Measurements from ENCODE around the gene SORCS2. TPM values are rescaled to one million over a fixed set of nuclear protein-coding genes. Genes with fewer than 3 reads are reported as not detected.

The SORCS2 gene
- total RNA-seq, 1 donor from 2014 or later, result 13.8 TPM

DNA sequence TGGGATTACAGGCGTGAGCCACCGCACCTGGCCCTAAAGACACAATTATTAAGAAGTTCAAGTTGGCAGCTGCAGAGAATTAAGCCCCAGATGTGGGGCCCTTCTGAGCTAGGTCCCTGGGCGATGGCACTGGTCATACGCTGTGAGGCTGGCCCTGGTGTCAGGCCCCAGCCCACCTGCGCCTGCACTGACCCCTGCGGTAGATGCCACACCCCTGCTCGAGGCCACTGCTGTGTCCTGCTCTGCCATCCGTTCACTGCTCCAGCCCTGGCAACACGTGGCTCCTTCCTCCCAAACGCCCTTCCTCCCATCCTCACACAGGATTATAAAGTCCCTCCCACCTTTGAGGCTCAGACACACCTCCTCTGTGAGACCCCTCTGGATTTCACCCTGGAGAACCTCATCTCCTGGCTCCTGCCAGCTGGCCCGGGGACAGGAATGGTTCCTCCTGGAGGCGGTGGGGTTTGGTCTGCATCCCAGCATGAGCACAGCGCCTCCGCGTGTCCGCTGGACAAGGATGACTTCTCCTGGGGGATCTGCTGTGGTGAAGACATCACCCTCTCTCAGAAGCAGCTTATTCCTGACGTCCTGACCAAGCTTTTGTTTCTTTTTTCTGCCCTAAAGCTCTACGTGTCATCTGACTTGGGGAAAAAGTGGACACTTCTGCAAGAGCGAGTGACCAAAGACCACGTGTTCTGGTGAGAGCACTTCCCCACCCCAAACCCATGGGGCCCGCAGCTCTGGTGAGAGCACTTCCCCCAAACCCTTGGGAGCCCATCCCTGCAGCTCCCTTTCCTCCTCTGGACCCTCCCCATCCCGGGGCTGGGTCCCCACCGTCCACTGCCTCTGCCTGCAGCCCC, 461.4 kb downstream of the SORCS2 start:
- H3K9me3 Mint-ChIP-seq (ENCODE audit: unreplicated experiment), result no peaks in the 10 kb centered on the region
- Histone ChIP-seq H3K27ac (ENCODE audit: low read depth, low read length) (no peak overlapping the region), H3K9me3 (ENCODE audit: insufficient read depth, low read depth, low read length) (no peaks in the 10 kb centered on the region), H3K9ac (ENCODE audit: low read length) (no peak overlapping the region), H3K4me3 (ENCODE audit: insufficient read depth, low read depth, low read length) (no peak overlapping the region), H2AFZ (ENCODE audit: low read depth, low read length) (no peak overlapping the region), H3K4me1 (ENCODE audit: insufficient read depth, low read length) (peaks cover 61% of the 10 kb centered on the region), H3K27me3 (ENCODE audit: insufficient read depth, low read length) (no peaks in the 10 kb centered on the region), H3K4me2 (ENCODE audit: low read length) (no peak overlapping the region), H3K79me2 (ENCODE audit: insufficient read depth, low read length) (no peaks in the 10 kb centered on the region), H3K36me3 (ENCODE audit: insufficient read depth, low read length) (no peaks in the 10 kb centered on the region), H4K20me1 (ENCODE audit: insufficient read depth, low read length) (no peaks in the 10 kb centered on the region)
- FAIRE-seq, result no peak
- peaks cover 21% of the 10 kb centered on the region for H3K27me3 Mint-ChIP-seq (ENCODE audit: low read depth, unreplicated experiment)
- H3K27ac Mint-ChIP-seq (ENCODE audit: unreplicated experiment), result no peak overlapping the region
- H3K4me1 Mint-ChIP-seq (ENCODE audit: low read depth, unreplicated experiment), result peaks cover 22% of the 10 kb centered on the region
- no peaks in the 10 kb centered on the region for H3K36me3 Mint-ChIP-seq (ENCODE audit: low read depth, unreplicated experiment)
- DNase-seq (ENCODE audit: low read depth), result no peak
- no peak overlapping the region for H3K4me3 Mint-ChIP-seq (ENCODE audit: unreplicated experiment)
- TF ChIP-seq, protein P1, sequence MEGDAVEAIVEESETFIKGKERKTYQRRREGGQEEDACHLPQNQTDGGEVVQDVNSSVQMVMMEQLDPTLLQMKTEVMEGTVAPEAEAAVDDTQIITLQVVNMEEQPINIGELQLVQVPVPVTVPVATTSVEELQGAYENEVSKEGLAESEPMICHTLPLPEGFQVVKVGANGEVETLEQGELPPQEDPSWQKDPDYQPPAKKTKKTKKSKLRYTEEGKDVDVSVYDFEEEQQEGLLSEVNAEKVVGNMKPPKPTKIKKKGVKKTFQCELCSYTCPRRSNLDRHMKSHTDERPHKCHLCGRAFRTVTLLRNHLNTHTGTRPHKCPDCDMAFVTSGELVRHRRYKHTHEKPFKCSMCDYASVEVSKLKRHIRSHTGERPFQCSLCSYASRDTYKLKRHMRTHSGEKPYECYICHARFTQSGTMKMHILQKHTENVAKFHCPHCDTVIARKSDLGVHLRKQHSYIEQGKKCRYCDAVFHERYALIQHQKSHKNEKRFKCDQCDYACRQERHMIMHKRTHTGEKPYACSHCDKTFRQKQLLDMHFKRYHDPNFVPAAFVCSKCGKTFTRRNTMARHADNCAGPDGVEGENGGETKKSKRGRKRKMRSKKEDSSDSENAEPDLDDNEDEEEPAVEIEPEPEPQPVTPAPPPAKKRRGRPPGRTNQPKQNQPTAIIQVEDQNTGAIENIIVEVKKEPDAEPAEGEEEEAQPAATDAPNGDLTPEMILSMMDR (IDR thresholded peaks at IDR 0.05; ENCODE audit: insufficient read depth, low read depth, low read length), result peak; percentile 17
- no peak for TF ChIP-seq EZH2 (IDR thresholded peaks at IDR 0.05; ENCODE audit: insufficient read depth, low read length)

DNA sequence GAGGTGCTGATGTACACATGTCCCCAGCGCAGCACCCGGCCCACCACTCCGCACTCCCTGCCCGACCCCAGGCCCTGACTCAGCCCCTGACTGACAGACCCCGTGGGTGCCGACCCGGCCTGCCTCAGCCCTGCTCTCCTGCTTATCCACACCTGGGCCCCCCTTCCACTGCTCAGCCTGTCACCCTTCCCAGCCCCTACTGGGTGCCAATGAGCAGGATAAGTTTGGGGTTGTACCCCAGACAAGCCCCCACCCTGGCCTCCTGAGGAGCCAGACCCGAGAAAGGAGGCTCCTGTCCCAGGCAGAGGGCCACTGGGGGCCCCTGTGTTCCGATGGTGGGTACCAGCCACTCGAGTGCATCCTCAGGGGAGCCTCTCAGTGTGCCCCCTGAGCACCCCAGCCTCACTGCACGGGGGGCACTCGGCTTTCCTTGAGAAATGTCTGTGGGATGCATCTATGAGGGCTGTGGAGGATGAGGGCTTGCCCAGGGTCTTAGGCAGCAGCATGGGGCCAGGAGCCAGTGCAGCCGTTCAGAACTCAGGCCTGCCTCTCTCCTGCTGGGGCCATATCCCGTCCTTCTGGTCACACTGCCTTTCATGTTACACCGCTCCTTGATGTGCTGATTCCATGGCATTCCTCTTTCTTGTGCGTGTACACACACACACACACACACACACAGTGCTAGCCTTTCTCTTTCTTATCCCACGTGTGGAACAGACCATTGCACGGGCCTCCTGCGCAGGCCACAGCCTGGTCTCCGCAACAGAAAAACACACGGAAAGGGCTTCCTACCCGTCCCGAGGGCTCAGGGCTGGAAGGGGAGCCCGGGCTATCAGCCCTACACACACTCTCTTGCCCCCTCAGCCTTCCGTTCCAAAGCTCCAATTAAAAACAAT, 462.5 kb downstream of the SORCS2 start:
- Histone ChIP-seq H3K79me2 (ENCODE audit: insufficient read depth, low read length) (no peaks in the 10 kb centered on the region), H2AFZ (ENCODE audit: low read depth, low read length) (no peak overlapping the region), H3K4me1 (ENCODE audit: insufficient read depth, low read length) (peaks cover 52% of the 10 kb centered on the region), H3K36me3 (ENCODE audit: insufficient read depth, low read length) (no peaks in the 10 kb centered on the region), H3K9me3 (ENCODE audit: insufficient read depth, low read depth, low read length) (no peaks in the 10 kb centered on the region), H3K27me3 (ENCODE audit: insufficient read depth, low read length) (no peaks in the 10 kb centered on the region), H4K20me1 (ENCODE audit: insufficient read depth, low read length) (no peaks in the 10 kb centered on the region), H3K9ac (ENCODE audit: low read length) (no peak overlapping the region), H3K4me2 (ENCODE audit: low read length) (peak overlapping the region; percentile 60), H3K27ac (ENCODE audit: low read depth, low read length) (no peak overlapping the region), H3K4me3 (ENCODE audit: insufficient read depth, low read depth, low read length) (no peak overlapping the region)
- TF ChIP-seq, protein P1 (IDR thresholded peaks at IDR 0.05; ENCODE audit: insufficient read depth, low read depth, low read length), result no peak
- TF ChIP-seq EZH2 (IDR thresholded peaks at IDR 0.05; ENCODE audit: insufficient read depth, low read length), result no peak
- peak overlapping the region; percentile 75 for H3K27ac Mint-ChIP-seq (ENCODE audit: unreplicated experiment)
- peaks cover 28% of the 10 kb centered on the region for H3K27me3 Mint-ChIP-seq (ENCODE audit: low read depth, unreplicated experiment)
- peaks cover 15% of the 10 kb centered on the region for H3K4me1 Mint-ChIP-seq (ENCODE audit: low read depth, unreplicated experiment)
- no peaks in the 10 kb centered on the region for H3K9me3 Mint-ChIP-seq (ENCODE audit: unreplicated experiment)
- H3K4me3 Mint-ChIP-seq (ENCODE audit: unreplicated experiment), result no peak overlapping the region
- DNase-seq (ENCODE audit: low read depth), result no peak
- H3K36me3 Mint-ChIP-seq (ENCODE audit: low read depth, unreplicated experiment), result no peaks in the 10 kb centered on the region
- no peak for FAIRE-seq

All from astrocyte (in vitro differentiated cells and primary cell).